GM23248 (cell line): ENCODE results near the gene MSH3. TPM values are rescaled to one million over a fixed set of nuclear protein-coding genes. Genes with fewer than 3 reads are reported as not detected.
A peak's percentile ranks its signal among the peaks of the same experiment; 100 is the strongest.

Experiments
- DNase-seq: peaks from one replicate; pipeline ENCODE4 v3.0.0-alpha.2; 2015
- H2AFZ ChIP-seq: fragments of 200-600 bp; sonication (generic); 2 replicates; pipeline ENCODE4 v1.6.1; 2016; ENCODE audit warnings: antibody characterized with exemption
- H3F3A ChIP-seq: fragments of 200-600 bp; sonication (generic); 2 replicates; pipeline ENCODE4 v1.6.1; 2016; ENCODE audit warnings: mild to moderate bottlenecking, antibody characterized with exemption, mixed run types; ENCODE audit not compliant: insufficient read depth
- H3K27ac ChIP-seq: fragments of 200-600 bp; sonication (generic); 2 replicates; pipeline ENCODE4 v1.5.1; 2016; ENCODE audit warnings: mild to moderate bottlenecking
- H3K27me3 ChIP-seq: fragments of 200-600 bp; sonication (generic); replicated peaks from 2 replicates; pipeline ENCODE4 v1.6.1; 2016; ENCODE audit warnings: mild to moderate bottlenecking; ENCODE audit not compliant: insufficient read depth
- H3K36me3 ChIP-seq: fragments of 200-600 bp; sonication (generic); 2 replicates; pipeline ENCODE4 v1.6.1; 2016; ENCODE audit warnings: low read depth, mild to moderate bottlenecking
- H3K4me1 ChIP-seq: fragments of 200-600 bp; sonication (generic); 2 replicates; pipeline ENCODE4 v1.6.1; 2016; ENCODE audit warnings: mild to moderate bottlenecking; ENCODE audit not compliant: insufficient read depth
- H3K4me2 ChIP-seq: fragments of 200-600 bp; sonication (generic); one replicate; pipeline ENCODE4 v1.6.1; 2016; ENCODE audit warnings: mild to moderate bottlenecking; ENCODE audit not compliant: unreplicated experiment
- H3K4me3 ChIP-seq: fragments of 200-600 bp; sonication (generic); 2 replicates; pipeline ENCODE4 v1.5.1; 2016; ENCODE audit warnings: mild to moderate bottlenecking
- H3K79me2 ChIP-seq: fragments of 200-600 bp; sonication (generic); 2 replicates; pipeline ENCODE4 v1.6.1; 2016; ENCODE audit warnings: mild to moderate bottlenecking; ENCODE audit not compliant: insufficient read depth
- H3K9ac ChIP-seq: fragments of 200-600 bp; sonication (generic); 2 replicates; pipeline ENCODE4 v1.6.1; 2016; ENCODE audit warnings: mild to moderate bottlenecking
- H3K9me2 ChIP-seq: fragments of 200-600 bp; sonication (generic); 2 replicates; pipeline ENCODE4 v1.6.1; 2016; ENCODE audit warnings: mixed run types, mild to moderate bottlenecking, moderate library complexity; ENCODE audit not compliant: insufficient read depth
- H3K9me3 ChIP-seq: fragments of 200-600 bp; sonication (generic); one replicate; pipeline ENCODE4 v1.6.1; 2017; ENCODE audit warnings: low read depth
- H4K20me1 ChIP-seq: fragments of 200-600 bp; sonication (generic); 2 replicates; pipeline ENCODE4 v1.6.0; 2016; ENCODE audit not compliant: insufficient read depth
- EZH2 ChIP-seq: fragments of 200-600 bp; sonication (generic); IDR thresholded peaks from 2 replicates; pipeline ENCODE4 v1.6.1; 2018; ENCODE audit warnings: antibody characterized with exemption, mild to moderate bottlenecking; ENCODE audit not compliant: insufficient read depth, poor library complexity, severe bottlenecking
- EZH2phosphoT487 ChIP-seq: fragments of 200-600 bp; sonication (generic); IDR thresholded peaks from 2 replicates; pipeline ENCODE4 v1.6.1; 2018; ENCODE audit warnings: antibody characterized with exemption, moderate library complexity, mild to moderate bottlenecking, low read depth; ENCODE audit not compliant: insufficient read depth
- WGBS, 2 experiments: methylation state at CpG; one replicate each; pipeline ENCODE4 v1.1.6; 2015 to 2017; ENCODE audit warnings: low lambda C conversion rate in 2 of 2, low coverage in 1 of 2; ENCODE audit errors: missing lambda C conversion rate in 2 of 2; 5-methylcytosine and 5-hydroxymethylcytosine counted together
- in situ Hi-C: fragments of 300-500 bp; cut with MboI; formaldehyde crosslinking; loops from 2 replicates; pipeline ENCODE4 v1.15.0; 2020
- polyA plus RNA-seq: library from polyadenylated mRNA; unstranded; fragments of >200 nt; fragmentation: Nextera tagmentation; extraction: Ambion mirVana; gene quantifications from 2 replicates; pipeline ENCODE4 v1.2.1, GENCODE V29; 2016
- total RNA-seq: library from RNA; depleted of rRNA; stranded (reverse); fragments of >200 nt; shearing (Covaris generic); gene quantifications from 2 replicates; pipeline ENCODE4 v1.2.3, GENCODE V29; 2014

Gene MSH3
- total and polyA plus RNA-seq, 2 experiments from 2014 or later = 11.7 to 14.0 TPM

GRCh38 chr5:80747922-80748321 lies 93.5 kb downstream of the MSH3 start:
- H4K20me1 ChIP-seq = no peaks in the 10 kb centered on the region
- H3K4me1 ChIP-seq = no peaks in the 10 kb centered on the region
- no peak overlapping the region for H3K9ac ChIP-seq
- H3K27me3 ChIP-seq = no peaks in the 10 kb centered on the region
- TF ChIP-seq EZH2phosphoT487 = no peak
- TF ChIP-seq EZH2 = no peak
- no peaks in the 10 kb centered on the region for H3F3A ChIP-seq
- H3K9me3 ChIP-seq = no peaks in the 10 kb centered on the region
- H3K4me2 ChIP-seq = no peak overlapping the region
- in situ Hi-C loops = no loop called here
- no peak overlapping the region for H3K27ac ChIP-seq
- 94 to 99% methylated on average over 3 of the region's 3 CpGs for WGBS, 2 experiments
- no peak for DNase-seq
- H2AFZ ChIP-seq = no peak overlapping the region
- H3K79me2 ChIP-seq = no peaks in the 10 kb centered on the region
- no peak overlapping the region for H3K4me3 ChIP-seq
- H3K36me3 ChIP-seq = peaks cover 6% of the 10 kb centered on the region
- H3K9me2 ChIP-seq = no peaks in the 10 kb centered on the region

- TF ChIP-seq EZH2phosphoT487 (no peak), EZH2 (no peak)
- Histone ChIP-seq H3K9ac (no peak overlapping the region), H2AFZ (no peak overlapping the region), H3K4me1 (peaks cover 5% of the 10 kb centered on the region; the same call in 1 of the 2 replicates), H3F3A (0 out of 2 replicates have a peak, but pooled peaks cover 3% of the 10 kb centered on the region), H3K36me3 (peaks cover 6% of the 10 kb centered on the region), H3K27me3 (no peaks in the 10 kb centered on the region), H3K27ac (no peak overlapping the region), H3K9me3 (no peaks in the 10 kb centered on the region), H3K79me2 (no peaks in the 10 kb centered on the region), H4K20me1 (no peaks in the 10 kb centered on the region), H3K4me2 (no peak overlapping the region), H3K4me3 (no peak overlapping the region), H3K9me2 (no peaks in the 10 kb centered on the region)
- no peak for DNase-seq
- in situ Hi-C loops = no loop called here
Measured at GRCh38 chr5:80752427-80752826, 98.0 kb downstream of the MSH3 start.

GRCh38 chr5:80753712-80754111 lies 99.3 kb downstream of the MSH3 start:
- 88% methylated on average over 4 of the region's 4 CpGs for WGBS, 2 experiments
- no peak overlapping the region for H3K9ac ChIP-seq

GRCh38 chr5:80754900-80755299 lies 100.4 kb downstream of the MSH3 start:
- no peaks in the 10 kb centered on the region for H3K27me3 ChIP-seq
- no peaks in the 10 kb centered on the region for H3K9me3 ChIP-seq
- H3K9me2 ChIP-seq = no peaks in the 10 kb centered on the region
- H3K9ac ChIP-seq = no peak overlapping the region
- DNase-seq = peak; percentile 24
- WGBS, 2 experiments = 34 to 37% methylated on average over 7 of the region's 7 CpGs
- no peak overlapping the region for H3K4me3 ChIP-seq
- 0 out of 2 replicates have a peak, but pooled peaks cover 3% of the 10 kb centered on the region for H3F3A ChIP-seq
- H2AFZ ChIP-seq = no peak overlapping the region
- no peak overlapping the region for H3K27ac ChIP-seq
- H3K36me3 ChIP-seq = peaks cover 6% of the 10 kb centered on the region
- no peaks in the 10 kb centered on the region for H4K20me1 ChIP-seq
- no peak overlapping the region for H3K4me2 ChIP-seq
- in situ Hi-C loops = no loop called here
- H3K4me1 ChIP-seq = peaks cover 5% of the 10 kb centered on the region; the same call in 1 of the 2 replicates
- no peaks in the 10 kb centered on the region for H3K79me2 ChIP-seq
- TF ChIP-seq EZH2phosphoT487 (no peak), EZH2 (no peak)

More at GRCh38 chr5:80753712-80754111, 99.3 kb downstream of the MSH3 start:
- 0 out of 2 replicates have a peak, but pooled peaks cover 3% of the 10 kb centered on the region for H3F3A ChIP-seq
- H3K36me3 ChIP-seq = peaks cover 6% of the 10 kb centered on the region
- H3K4me1 ChIP-seq = peaks cover 5% of the 10 kb centered on the region; the same call in 1 of the 2 replicates
- H2AFZ ChIP-seq = no peak overlapping the region
- H3K9me3 ChIP-seq = no peaks in the 10 kb centered on the region
- H3K27me3 ChIP-seq = no peaks in the 10 kb centered on the region
- H3K4me2 ChIP-seq = no peak overlapping the region
- no peaks in the 10 kb centered on the region for H3K79me2 ChIP-seq
- TF ChIP-seq EZH2phosphoT487 = no peak
- no peak for TF ChIP-seq EZH2
- H4K20me1 ChIP-seq = no peaks in the 10 kb centered on the region
- no peak overlapping the region for H3K4me3 ChIP-seq
- in situ Hi-C loops = no loop called here
- no peaks in the 10 kb centered on the region for H3K9me2 ChIP-seq
- H3K27ac ChIP-seq = no peak overlapping the region
- DNase-seq = no peak

GRCh38 chr5:80755626-80756025 lies 101.2 kb downstream of the MSH3 start:
- H3K9ac ChIP-seq = no peak overlapping the region
- no peaks in the 10 kb centered on the region for H3K79me2 ChIP-seq
- TF ChIP-seq EZH2phosphoT487 (no peak), EZH2 (no peak)
- H3K4me3 ChIP-seq = no peak overlapping the region
- DNase-seq = no peak
- no peak overlapping the region for H3K4me2 ChIP-seq
- H3K27me3 ChIP-seq = no peaks in the 10 kb centered on the region
- H3K9me2 ChIP-seq = no peaks in the 10 kb centered on the region
- H4K20me1 ChIP-seq = no peaks in the 10 kb centered on the region
- H3F3A ChIP-seq = 0 out of 2 replicates have a peak, but pooled peaks cover 3% of the 10 kb centered on the region
- 66 to 74% methylated on average over 3 of the region's 3 CpGs for WGBS, 2 experiments
- no peak overlapping the region for H2AFZ ChIP-seq
- H3K4me1 ChIP-seq = peaks cover 5% of the 10 kb centered on the region; the same call in 1 of the 2 replicates
- peaks cover 3% of the 10 kb centered on the region for H3K36me3 ChIP-seq
- in situ Hi-C loops = no loop called here
- H3K27ac ChIP-seq = no peak overlapping the region
- H3K9me3 ChIP-seq = no peaks in the 10 kb centered on the region
